NT2/D1 (cell line): Measurements from ENCODE around the gene PRPF38A.

Experiments
- SUZ12 ChIP-seq: IDR thresholded peaks from 2 replicates; pipeline ENCODE4 v1.6.1; 2011; ENCODE audit not compliant: insufficient read length, insufficient read depth; ENCODE audit errors: extremely low read depth
- YY1 ChIP-seq: IDR thresholded peaks from 2 replicates; pipeline ENCODE4 v1.6.1; 2011; ENCODE audit not compliant: insufficient read length, insufficient read depth
- ZNF274 ChIP-seq: IDR thresholded peaks from 2 replicates; pipeline ENCODE4 v1.6.1; 2011; ENCODE audit warnings: mild to moderate bottlenecking, low read depth, low read length

- no peak for TF ChIP-seq ZNF274
- no peak for TF ChIP-seq YY1
- no peak for TF ChIP-seq SUZ12
Observed at GRCh38 chr1:52359676-52360594, 44.5 kb upstream of the PRPF38A start.
